Stomach (tissue), 4 donors: ENCODE measurements around the gene SYNPO2.

Experiments
- POLR2A ChIP-seq, 4 donors: fragments of 450-650 bp; IDR thresholded peaks; one replicate each; pipeline ENCODE4 v1.6.1; 2016; ENCODE audit warnings: antibody characterized with exemption in 4 of 4, control low read depth in 2 of 4, mild to moderate bottlenecking in 1 of 4, moderate library complexity in 1 of 4
- POLR2AphosphoS5 ChIP-seq, 3 donors: sonication (generic); formaldehyde crosslinking; IDR thresholded peaks; one replicate each; pipeline ENCODE4 v1.6.1; 2016; ENCODE audit warnings: antibody characterized with exemption in 3 of 3

- no peak for TF ChIP-seq POLR2AphosphoS5 (IDR thresholded peaks at IDR 0.05)
- TF ChIP-seq POLR2A (IDR thresholded peaks at IDR 0.05), result no peak
Observed at GRCh38 chr4:118983293-118983692, 94.6 kb downstream of the SYNPO2 start.
